SK-N-SH (cell line): ENCODE measurements around the gene CCL7. TPM values are rescaled to one million over a fixed set of nuclear protein-coding genes. Genes with fewer than 3 reads are reported as not detected.

Source experiments
- CTCF ChIA-PET: fragments of 300-600, 350-600 bp; formaldehyde crosslinking; extraction: SDS; loops from one replicate; lab custom pipeline; 2021; lab: Yijun Ruan, JAX
- POLR2A ChIA-PET: fragments of 350-600 bp; sonication (Branson Sonifier 250); formaldehyde crosslinking; extraction: SDS; loops from one replicate; lab custom pipeline; 2020; ENCODE audit warnings: antibody characterized with exemption, inconsistent platforms; lab: Yijun Ruan, JAX
- DNase-seq: peaks from one replicate; pipeline ENCODE4 v3.0.0; 2012
- H2AFZ ChIP-seq: fragments of 200-600 bp; sonication (generic); 2 replicates; pipeline ENCODE4 v1.8.1; 2016; ENCODE audit warnings: antibody characterized with exemption, mild to moderate bottlenecking, low read depth
- H3F3A ChIP-seq: fragments of 200-600 bp; sonication (generic); replicated peaks from 2 replicates; pipeline ENCODE3; 2016; ENCODE audit warnings: antibody characterized with exemption, mild to moderate bottlenecking; ENCODE audit not compliant: insufficient read depth
- H3K27ac ChIP-seq, 2 experiments: fragments of 200-500 bp in 1 of 2; fragments of 200-600 bp in 1 of 2; sonication (Bioruptor generic) in 1 of 2; sonication (generic), shearing (Covaris generic) in 1 of 2; 2 replicates each; pipeline versions ENCODE4 v1.5.1 to v1.6.1; 2014 to 2016; ENCODE audit warnings: low read depth in 2 of 2, inconsistent platforms in 1 of 2, low read length in 1 of 2, mild to moderate bottlenecking in 1 of 2, mixed read lengths in 1 of 2
- H3K27me3 ChIP-seq: fragments of 200-600 bp; sonication (generic), shearing (Covaris generic); 2 replicates; pipeline ENCODE4 v1.6.1; 2016; ENCODE audit warnings: mixed run types; ENCODE audit not compliant: insufficient read depth
- H3K36me3 ChIP-seq, 2 experiments: fragments of 200-500 bp in 1 of 2; fragments of 200-600 bp in 1 of 2; sonication (Bioruptor generic) in 1 of 2; sonication (generic) in 1 of 2; replicated peaks in 1 of 2; 2 replicates each; pipeline versions ENCODE3 to v1.5.1; 2014 to 2016; ENCODE audit warnings: low read length in 1 of 2, mild to moderate bottlenecking in 1 of 2; ENCODE audit not compliant: insufficient read depth in 2 of 2, control insufficient read depth in 1 of 2
- H3K4me1 ChIP-seq, 2 experiments: fragments of 200-500 bp in 1 of 2; fragments of 200-600 bp in 1 of 2; sonication (Bioruptor generic) in 1 of 2; sonication (generic), shearing (Covaris generic) in 1 of 2; 2 replicates each; pipeline versions ENCODE4 v1.5.1 to v1.6.1; 2014 to 2016; ENCODE audit warnings: low read depth in 1 of 2, low read length in 1 of 2, mixed run types in 1 of 2; ENCODE audit not compliant: insufficient read depth in 2 of 2, control insufficient read depth in 1 of 2
- H3K4me2 ChIP-seq: fragments of 200-600 bp; sonication (generic), shearing (Covaris generic); 2 replicates; pipeline ENCODE4 v1.6.1; 2017; ENCODE audit warnings: mixed run types
- H3K4me3 ChIP-seq, 2 experiments: fragments of 200-500 bp in 1 of 2; fragments of 200-600 bp in 1 of 2; sonication (Bioruptor generic) in 1 of 2; sonication (generic), shearing (Covaris generic) in 1 of 2; 2 replicates each; pipeline versions ENCODE4 v1.5.1 to v1.8.1; 2014 to 2016; ENCODE audit warnings: low read depth in 2 of 2, inconsistent platforms in 1 of 2, low read length in 1 of 2, mild to moderate bottlenecking in 1 of 2, mixed read lengths in 1 of 2, moderate library complexity in 1 of 2
- H3K79me2 ChIP-seq: fragments of 200-600 bp; sonication (generic); 2 replicates; pipeline ENCODE4 v1.8.1; 2017; ENCODE audit warnings: mild to moderate bottlenecking; ENCODE audit not compliant: insufficient read depth
- H3K9ac ChIP-seq: fragments of 200-600 bp; sonication (generic); 2 replicates; pipeline ENCODE4 v1.6.1; 2017; ENCODE audit warnings: mixed run types
- H3K9me2 ChIP-seq: fragments of 200-600 bp; sonication (generic); 2 replicates; pipeline ENCODE4 v1.6.1; 2017; ENCODE audit warnings: mixed run types
- H3K9me3 ChIP-seq: fragments of 200-600 bp; sonication (generic); 2 replicates; pipeline ENCODE4 v1.6.1; 2017; ENCODE audit warnings: mixed run types, mild to moderate bottlenecking, moderate library complexity
- H4K20me1 ChIP-seq: fragments of 200-600 bp; sonication (generic); 2 replicates; pipeline ENCODE4 v1.6.1; 2017; ENCODE audit warnings: mild to moderate bottlenecking, mixed run types; ENCODE audit not compliant: insufficient read depth
- CTCF ChIP-seq: fragments of 200-600 bp; sonication (generic); IDR thresholded peaks from 2 replicates; pipeline ENCODE4 v1.6.1; 2017; ENCODE audit warnings: antibody characterized with exemption, mild to moderate bottlenecking, moderate library complexity
- ELF1 ChIP-seq: IDR thresholded peaks from 2 replicates; pipeline ENCODE4 v1.4.0; 2012
- EZH2phosphoT487 ChIP-seq: fragments of 200-600 bp; sonication (generic); IDR thresholded peaks from 2 replicates; pipeline ENCODE4 v1.6.1; 2017; ENCODE audit warnings: low read depth, mixed run types, mild to moderate bottlenecking, antibody characterized with exemption, moderate library complexity, borderline replicate concordance
- FOSL2 ChIP-seq: IDR thresholded peaks from 2 replicates; pipeline ENCODE4 v1.4.0; 2012; ENCODE audit warnings: low read depth, mild to moderate bottlenecking, moderate library complexity, borderline replicate concordance
- GABPA ChIP-seq: IDR thresholded peaks from 2 replicates; pipeline ENCODE4 v1.4.0; 2012; ENCODE audit warnings: low read depth, mild to moderate bottlenecking
- GATA2 ChIP-seq: sonication (generic); formaldehyde crosslinking; IDR thresholded peaks from 2 replicates; pipeline ENCODE4 v1.5.0; 2020; ENCODE audit warnings: mild to moderate bottlenecking, missing genetic modification reagents
- JUND ChIP-seq: IDR thresholded peaks from 2 replicates; pipeline ENCODE4 v1.4.0; 2012
- MEF2A ChIP-seq: IDR thresholded peaks from 2 replicates; pipeline ENCODE4 v1.4.0; 2012; ENCODE audit warnings: low read depth, borderline replicate concordance
- NRF1 ChIP-seq: IDR thresholded peaks from 2 replicates; pipeline ENCODE4 v1.6.1; 2012; ENCODE audit warnings: low read depth, mild to moderate bottlenecking, low read length
- POLR2AphosphoS5 ChIP-seq: IDR thresholded peaks from 2 replicates; pipeline ENCODE4 v1.6.1; 2012; ENCODE audit warnings: low read depth, low read length
- RCOR1 ChIP-seq: fragments of 150-350 bp; IDR thresholded peaks from 2 replicates; pipeline ENCODE4 v1.6.1; 2017; ENCODE audit warnings: antibody characterized with exemption, low read length
- RFX5 ChIP-seq: IDR thresholded peaks from 2 replicates; pipeline ENCODE4 v1.6.1; 2012; ENCODE audit warnings: mild to moderate bottlenecking, improper control_type of control experiment, low read length
- RXRA ChIP-seq: IDR thresholded peaks from 2 replicates; pipeline ENCODE4 v1.4.0; 2012; ENCODE audit warnings: low read depth, mild to moderate bottlenecking, borderline replicate concordance
- SIN3A ChIP-seq: IDR thresholded peaks from 2 replicates; pipeline ENCODE4 v1.6.1; 2012; ENCODE audit warnings: low read depth, mild to moderate bottlenecking, low read length, moderate library complexity, borderline replicate concordance
- SMC3 ChIP-seq: IDR thresholded peaks from 2 replicates; pipeline ENCODE4 v1.6.1; 2012; ENCODE audit warnings: low read depth, low read length, improper control_type of control experiment
- TCF12 ChIP-seq: IDR thresholded peaks from 2 replicates; pipeline ENCODE4 v1.4.0; 2012
- TEAD4 ChIP-seq: IDR thresholded peaks from 2 replicates; pipeline ENCODE4 v1.4.0; 2012; ENCODE audit warnings: mild to moderate bottlenecking, borderline replicate concordance; ENCODE audit not compliant: insufficient read depth
- ZBTB33 ChIP-seq: IDR thresholded peaks from 2 replicates; pipeline ENCODE4 v1.4.0; 2012; ENCODE audit warnings: low read depth, borderline replicate concordance
- WGBS: methylation state at CpG from one replicate; pipeline ENCODE4 v1.1.6; 2017; ENCODE audit warnings: low lambda C conversion rate; 5-methylcytosine and 5-hydroxymethylcytosine counted together
- polyA plus RNA-seq, 3 experiments: library from polyadenylated mRNA; depleted of rRNA; stranded (reverse); fragments of >200 nt; gene quantifications; 2 replicates each; pipeline ENCODE4 v1.2.3, GENCODE V29; 2012
- TF ChIP-seq, protein P1 (sequence below): IDR thresholded peaks from 2 replicates; pipeline ENCODE4 v1.4.0; 2012; ENCODE audit warnings: low read depth, borderline replicate concordance
- TF ChIP-seq, protein P2 (sequence below): IDR thresholded peaks from 2 replicates; pipeline ENCODE4 v1.6.1; 2012; ENCODE audit warnings: mild to moderate bottlenecking, low read depth, low read length, moderate library complexity

The CCL7 gene
- polyA plus RNA-seq, 1 of the 3 experiments (the other 2 are of a cell fraction), result 0.72 TPM

- Histone ChIP-seq H3K4me2 (no peak overlapping the region; the same call in 1 of the 2 replicates), H3K36me3 (no peaks in the 10 kb centered on the region), H3K27ac (no peak overlapping the region), H3K27me3 (no peaks in the 10 kb centered on the region; the same call in 1 of the 2 replicates), H3K9me2 (no peaks in the 10 kb centered on the region), H2AFZ (no peak overlapping the region), H3K4me3 (no peak overlapping the region), H3K9me3 (no peaks in the 10 kb centered on the region), H3K79me2 (no peaks in the 10 kb centered on the region), H3K9ac (no peak overlapping the region), H4K20me1 (no peaks in the 10 kb centered on the region), H3F3A (no peaks in the 10 kb centered on the region), H3K4me1 (no peaks in the 10 kb centered on the region)
- ChIA-PET CTCF (interaction anchor here (3.5 kb wide), 1 partner anchor 73 kb away, joined by 22 read pairs; no protein-coding TSS in a partner anchor), POLR2A (no interaction called here)
- TF ChIP-seq ZBTB33 (no peak), NRF1 (no peak), FOSL2 (no peak), RCOR1 (no peak), TCF12 (no peak), SMC3 (no peak), POLR2AphosphoS5 (no peak), CTCF (no peak), MEF2A (no peak), ELF1 (no peak), SIN3A (no peak), TEAD4 (no peak), GABPA (no peak), RFX5 (no peak), EZH2phosphoT487 (no peak), GATA2 (CRISPR knock-in tag) (no peak), RXRA (no peak), JUND (no peak)
- TF ChIP-seq, protein P1, sequence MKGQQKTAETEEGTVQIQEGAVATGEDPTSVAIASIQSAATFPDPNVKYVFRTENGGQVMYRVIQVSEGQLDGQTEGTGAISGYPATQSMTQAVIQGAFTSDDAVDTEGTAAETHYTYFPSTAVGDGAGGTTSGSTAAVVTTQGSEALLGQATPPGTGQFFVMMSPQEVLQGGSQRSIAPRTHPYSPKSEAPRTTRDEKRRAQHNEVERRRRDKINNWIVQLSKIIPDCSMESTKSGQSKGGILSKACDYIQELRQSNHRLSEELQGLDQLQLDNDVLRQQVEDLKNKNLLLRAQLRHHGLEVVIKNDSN, result no peak
- TF ChIP-seq, protein P2, sequence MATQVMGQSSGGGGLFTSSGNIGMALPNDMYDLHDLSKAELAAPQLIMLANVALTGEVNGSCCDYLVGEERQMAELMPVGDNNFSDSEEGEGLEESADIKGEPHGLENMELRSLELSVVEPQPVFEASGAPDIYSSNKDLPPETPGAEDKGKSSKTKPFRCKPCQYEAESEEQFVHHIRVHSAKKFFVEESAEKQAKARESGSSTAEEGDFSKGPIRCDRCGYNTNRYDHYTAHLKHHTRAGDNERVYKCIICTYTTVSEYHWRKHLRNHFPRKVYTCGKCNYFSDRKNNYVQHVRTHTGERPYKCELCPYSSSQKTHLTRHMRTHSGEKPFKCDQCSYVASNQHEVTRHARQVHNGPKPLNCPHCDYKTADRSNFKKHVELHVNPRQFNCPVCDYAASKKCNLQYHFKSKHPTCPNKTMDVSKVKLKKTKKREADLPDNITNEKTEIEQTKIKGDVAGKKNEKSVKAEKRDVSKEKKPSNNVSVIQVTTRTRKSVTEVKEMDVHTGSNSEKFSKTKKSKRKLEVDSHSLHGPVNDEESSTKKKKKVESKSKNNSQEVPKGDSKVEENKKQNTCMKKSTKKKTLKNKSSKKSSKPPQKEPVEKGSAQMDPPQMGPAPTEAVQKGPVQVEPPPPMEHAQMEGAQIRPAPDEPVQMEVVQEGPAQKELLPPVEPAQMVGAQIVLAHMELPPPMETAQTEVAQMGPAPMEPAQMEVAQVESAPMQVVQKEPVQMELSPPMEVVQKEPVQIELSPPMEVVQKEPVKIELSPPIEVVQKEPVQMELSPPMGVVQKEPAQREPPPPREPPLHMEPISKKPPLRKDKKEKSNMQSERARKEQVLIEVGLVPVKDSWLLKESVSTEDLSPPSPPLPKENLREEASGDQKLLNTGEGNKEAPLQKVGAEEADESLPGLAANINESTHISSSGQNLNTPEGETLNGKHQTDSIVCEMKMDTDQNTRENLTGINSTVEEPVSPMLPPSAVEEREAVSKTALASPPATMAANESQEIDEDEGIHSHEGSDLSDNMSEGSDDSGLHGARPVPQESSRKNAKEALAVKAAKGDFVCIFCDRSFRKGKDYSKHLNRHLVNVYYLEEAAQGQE, result no peak
- WGBS, result 2% methylated on average over 2 of the region's 2 CpGs
- DNase-seq, result no peak
Observed at GRCh38 chr17:34287875-34288274, 17.9 kb downstream of the CCL7 start.
